Neural cell (in vitro differentiated cells): ENCODE data around the gene TPD52L1. TPM values are rescaled to one million over a fixed set of nuclear protein-coding genes. Genes with fewer than 3 reads are reported as not detected.

ENCODE experiments used
- H2AFZ ChIP-seq: fragments of 200-600, 300-800 bp; sonication (generic), shearing (Covaris generic); 2 replicates; pipeline ENCODE4 v1.6.0; 2014; ENCODE audit warnings: low read depth, mild to moderate bottlenecking, antibody characterized with exemption, low read length, moderate library complexity
- H3F3A ChIP-seq: fragments of 200-600 bp; shearing (Covaris generic); 2 replicates; pipeline ENCODE4 v1.6.1; 2016; ENCODE audit warnings: mild to moderate bottlenecking, moderate library complexity, mixed read lengths, antibody characterized with exemption, low read length; ENCODE audit not compliant: insufficient read depth, poor library complexity, severe bottlenecking
- H3K27ac ChIP-seq: fragments of 200-600, 300-800 bp; sonication (generic), shearing (Covaris generic); 2 replicates; pipeline ENCODE4 v1.5.1; 2014; ENCODE audit warnings: mild to moderate bottlenecking, low read length, moderate library complexity
- H3K27me3 ChIP-seq: fragments of 300-800, 200-600 bp; sonication (generic), shearing (Covaris generic); 2 replicates; pipeline ENCODE4 v1.6.0; 2014; ENCODE audit warnings: mild to moderate bottlenecking, low read depth, low read length, moderate library complexity; ENCODE audit not compliant: insufficient read depth
- H3K36me3 ChIP-seq: fragments of 300-800, 200-600 bp; sonication (generic), shearing (Covaris generic); 2 replicates; pipeline ENCODE4 v1.5.1; 2014; ENCODE audit warnings: mild to moderate bottlenecking, antibody characterized with exemption, low read length, moderate library complexity; ENCODE audit not compliant: insufficient read depth
- H3K4me2 ChIP-seq: fragments of 300-800, 200-600 bp; sonication (generic), shearing (Covaris generic); 2 replicates; pipeline ENCODE4 v1.6.0; 2014; ENCODE audit warnings: mild to moderate bottlenecking, low read length
- H3K4me3 ChIP-seq: fragments of 300-800, 200-600 bp; sonication (generic), shearing (Covaris generic); 2 replicates; pipeline ENCODE4 v1.5.1; 2014; ENCODE audit warnings: mild to moderate bottlenecking, low read length, moderate library complexity
- H3K79me2 ChIP-seq: fragments of 200-600 bp; shearing (Covaris generic); replicated peaks from 2 replicates; pipeline ENCODE4 v1.6.0; 2014; ENCODE audit warnings: mild to moderate bottlenecking, low read length, moderate library complexity; ENCODE audit not compliant: insufficient read depth
- H3K9ac ChIP-seq: fragments of 300-800, 200-600 bp; sonication (generic), shearing (Covaris generic); 2 replicates; pipeline ENCODE4 v1.6.1; 2016; ENCODE audit warnings: mild to moderate bottlenecking, low read length, mixed read lengths
- H3K9me2 ChIP-seq: fragments of 200-600 bp; shearing (Covaris generic); 2 replicates; pipeline ENCODE4 v1.6.1; 2016; ENCODE audit warnings: mild to moderate bottlenecking, low read length, mixed read lengths; ENCODE audit not compliant: insufficient read depth
- H3K9me3 ChIP-seq: fragments of 200-600, 300-800 bp; sonication (generic), shearing (Covaris generic); 2 replicates; pipeline ENCODE4 v1.6.1; 2016; ENCODE audit warnings: mild to moderate bottlenecking, mixed run types, low read length, moderate library complexity, mixed read lengths
- H4K20me1 ChIP-seq: fragments of 200-600 bp; shearing (Covaris generic); 2 replicates; pipeline ENCODE4 v1.6.1; 2016; ENCODE audit warnings: mild to moderate bottlenecking, mixed run types; ENCODE audit not compliant: insufficient read depth
- CTCF ChIP-seq: fragments of 450-650 bp; IDR thresholded peaks from 2 replicates; pipeline ENCODE4 v1.5.1; 2014; ENCODE audit warnings: antibody characterized with exemption, mild to moderate bottlenecking, moderate library complexity; ENCODE audit not compliant: poor library complexity, severe bottlenecking
- EP300 ChIP-seq: fragments of 450-650 bp; conservative IDR thresholded peaks from 2 replicates; pipeline ENCODE4 v1.6.1; 2014; ENCODE audit warnings: antibody characterized with exemption, mild to moderate bottlenecking, moderate library complexity; ENCODE audit not compliant: poor library complexity, severe bottlenecking
- EZH2 ChIP-seq: fragments of 200-600, 300-800 bp; shearing (Covaris generic), sonication (generic); IDR thresholded peaks from 2 replicates; pipeline ENCODE4 v1.6.1; 2014; ENCODE audit warnings: antibody characterized with exemption, low read length, borderline replicate concordance, mild to moderate bottlenecking; ENCODE audit not compliant: insufficient read depth, poor library complexity, severe bottlenecking
- MXI1 ChIP-seq: fragments of 450-650 bp; conservative IDR thresholded peaks from 2 replicates; pipeline ENCODE4 v1.6.1; 2014; ENCODE audit warnings: antibody characterized with exemption, mild to moderate bottlenecking; ENCODE audit not compliant: poor library complexity, severe bottlenecking
- POLR2AphosphoS5 ChIP-seq: IDR thresholded peaks from 2 replicates; pipeline ENCODE4 v1.6.1; 2012
- RAD21 ChIP-seq: fragments of 450-650 bp; conservative IDR thresholded peaks from 2 replicates; pipeline ENCODE4 v1.6.1; 2014; ENCODE audit warnings: antibody characterized with exemption, mild to moderate bottlenecking, moderate library complexity
- REST ChIP-seq: IDR thresholded peaks from 2 replicates; pipeline ENCODE4 v1.6.1; 2012; ENCODE audit warnings: borderline replicate concordance
- SMC3 ChIP-seq: fragments of 450-650 bp; conservative IDR thresholded peaks from 2 replicates; pipeline ENCODE4 v1.6.1; 2014; ENCODE audit warnings: antibody characterized with exemption, mild to moderate bottlenecking, moderate library complexity; ENCODE audit not compliant: poor library complexity
- TAF1 ChIP-seq: IDR thresholded peaks from 2 replicates; pipeline ENCODE4 v1.6.1; 2012; ENCODE audit warnings: low read depth
- polyA plus RNA-seq: library from polyadenylated mRNA; depleted of rRNA; stranded (reverse); fragments of >200 nt; gene quantifications from 2 replicates; pipeline ENCODE4 v1.2.3, GENCODE V29; 2014

Gene TPD52L1
- polyA plus RNA-seq, 1 donor from 2014 or later, result 8.9 TPM

DNA sequence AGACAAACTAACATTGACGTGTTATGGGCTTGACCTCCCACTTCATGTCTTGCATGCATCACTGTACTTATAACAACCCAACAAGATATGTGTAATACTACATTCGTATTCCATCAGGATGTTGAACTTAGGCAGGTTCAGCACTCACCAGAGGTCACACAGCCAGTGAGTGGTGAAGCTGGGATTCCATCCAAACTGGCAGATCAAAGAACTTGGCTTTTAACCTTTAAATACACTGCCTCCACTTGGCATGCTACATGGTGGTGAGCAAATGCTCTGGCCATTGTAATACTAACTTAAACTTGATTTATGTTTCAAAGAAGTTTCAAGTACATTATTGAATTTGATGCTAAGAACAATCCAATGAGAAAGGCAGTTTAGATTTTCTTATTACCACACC lies 158.9 kb downstream of the TPD52L1 start:
- no peaks in the 10 kb centered on the region for H3K27me3 ChIP-seq
- H3K9me3 ChIP-seq, result no peaks in the 10 kb centered on the region
- no peaks in the 10 kb centered on the region for H4K20me1 ChIP-seq
- H3K4me3 ChIP-seq, result no peak overlapping the region
- no peak overlapping the region for H3K9ac ChIP-seq
- H2AFZ ChIP-seq, result no peak overlapping the region
- no peaks in the 10 kb centered on the region for H3F3A ChIP-seq
- H3K79me2 ChIP-seq, result no peaks in the 10 kb centered on the region
- H3K27ac ChIP-seq, result no peak overlapping the region
- H3K9me2 ChIP-seq, result no peaks in the 10 kb centered on the region
- TF ChIP-seq SMC3, result no peak
- TF ChIP-seq REST, result no peak
- TF ChIP-seq POLR2AphosphoS5, result no peak
- no peak for TF ChIP-seq EP300
- TF ChIP-seq EZH2, result no peak
- TF ChIP-seq TAF1, result no peak
- no peak for TF ChIP-seq CTCF
- TF ChIP-seq MXI1, result no peak
- TF ChIP-seq RAD21, result no peak
- no peaks in the 10 kb centered on the region for H3K36me3 ChIP-seq
- H3K4me2 ChIP-seq, result no peak overlapping the region

DNA sequence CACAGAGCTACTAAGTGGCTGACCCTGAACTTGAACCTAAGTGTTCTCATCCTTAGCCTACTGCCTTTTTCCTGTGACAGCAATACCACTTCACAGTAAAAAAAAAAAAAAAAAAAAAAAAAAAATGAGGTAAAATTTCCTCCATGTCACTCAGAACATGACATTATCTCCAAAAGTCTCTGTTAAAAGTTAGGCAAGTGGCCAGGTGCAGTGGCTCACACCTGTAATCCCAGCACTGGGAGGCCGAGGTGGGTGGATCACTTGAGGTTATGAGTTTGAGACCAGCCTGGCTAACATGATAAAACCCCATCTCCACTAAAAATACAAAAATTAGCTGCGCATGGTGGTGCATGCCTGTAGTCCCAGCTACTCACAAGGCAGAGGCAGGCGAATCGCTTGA lies 159.4 kb downstream of the TPD52L1 start:
- H3K4me2 ChIP-seq, result no peak overlapping the region
- H2AFZ ChIP-seq, result no peak overlapping the region
- no peaks in the 10 kb centered on the region for H3K79me2 ChIP-seq
- no peak overlapping the region for H3K9ac ChIP-seq
- H3K27me3 ChIP-seq, result no peaks in the 10 kb centered on the region
- no peak overlapping the region for H3K4me3 ChIP-seq
- H3K9me2 ChIP-seq, result no peaks in the 10 kb centered on the region
- H4K20me1 ChIP-seq, result no peaks in the 10 kb centered on the region
- no peaks in the 10 kb centered on the region for H3F3A ChIP-seq
- TF ChIP-seq SMC3, result no peak
- no peak for TF ChIP-seq CTCF
- TF ChIP-seq MXI1, result no peak
- TF ChIP-seq REST, result no peak
- no peak for TF ChIP-seq RAD21
- no peak for TF ChIP-seq EZH2
- no peak for TF ChIP-seq POLR2AphosphoS5
- no peak overlapping the region for H3K27ac ChIP-seq
- H3K9me3 ChIP-seq, result no peaks in the 10 kb centered on the region
- no peaks in the 10 kb centered on the region for H3K36me3 ChIP-seq
